Activated CD4-positive, alpha-beta T cell treated with anti-CD3 and anti-CD28 coated beads for 24 hours (primary cell): ENCODE data around the gene FAM168B.

ENCODE experiments used
- DNase-seq, 2 donors: peaks; one replicate each; pipeline ENCODE4 v3.0.0-alpha.2; 2020; ENCODE audit warnings: low read depth in 2 of 2

Gene FAM168B

GRCh38 chr2:131039908-131040660 is 53.2 kb downstream of the FAM168B start:
- no peak for DNase-seq

- DNase-seq = no peak
Observed at GRCh38 chr2:131039535-131039907, 53.7 kb downstream of the FAM168B start.

GRCh38 chr2:131039101-131039440 is 54.2 kb downstream of the FAM168B start:
- DNase-seq = no peak

GRCh38 chr2:131038258-131039100 is 54.8 kb downstream of the FAM168B start:
- no peak for DNase-seq

GRCh38 chr2:131037398-131038257 is 55.6 kb downstream of the FAM168B start:
- no peak for DNase-seq

- no peak for DNase-seq
Observed at GRCh38 chr2:131036696-131037397, 56.4 kb downstream of the FAM168B start.

- no peak for DNase-seq
Observed at GRCh38 chr2:131036269-131036668, 57.0 kb downstream of the FAM168B start.

- no peak for DNase-seq
Observed at GRCh38 chr2:131035826-131036231, 57.4 kb downstream of the FAM168B start.

- DNase-seq = no peak
Observed at GRCh38 chr2:131035112-131035825, 58.0 kb downstream of the FAM168B start.

GRCh38 chr2:131034122-131035051 is 58.9 kb downstream of the FAM168B start:
- DNase-seq = no peak

- no peak for DNase-seq
Observed at GRCh38 chr2:131033786-131034121, 59.5 kb downstream of the FAM168B start.

- no peak for DNase-seq
Observed at GRCh38 chr2:131032393-131032836, 60.8 kb downstream of the FAM168B start.

- DNase-seq = no peak
Observed at GRCh38 chr2:131031875-131032274, 61.4 kb downstream of the FAM168B start.

- no peak for DNase-seq
Observed at GRCh38 chr2:131031431-131031841, 61.8 kb downstream of the FAM168B start.

GRCh38 chr2:131030478-131030971 is 62.7 kb downstream of the FAM168B start:
- DNase-seq = no peak

GRCh38 chr2:131029812-131030211 is 63.4 kb downstream of the FAM168B start:
- DNase-seq = no peak

GRCh38 chr2:131027566-131028528 is 65.4 kb downstream of the FAM168B start:
- DNase-seq = no peak

- DNase-seq = no peak
Observed at GRCh38 chr2:131026919-131027318, 66.3 kb downstream of the FAM168B start.
